Mammary epithelial cell (primary cell): ENCODE measurements around the gene MYL6B.

Experiments used
- CTCF ChIP-seq, 2 donors: IDR thresholded peaks in 1 of 2; conservative IDR thresholded peaks in 1 of 2; 2 replicates each; pipeline ENCODE4 v1.5.1; 2011 to 2012; ENCODE audit warnings: inconsistent platforms in 2 of 2, low read length in 2 of 2, mild to moderate bottlenecking in 2 of 2, control low read depth in 1 of 2, low read depth in 1 of 2; ENCODE audit not compliant: insufficient read depth in 1 of 2; ENCODE audit errors: extremely low read depth in 1 of 2
- EZH2 ChIP-seq: IDR thresholded peaks from 2 replicates; pipeline ENCODE4 v1.6.1; 2012; ENCODE audit warnings: low read length, inconsistent platforms, borderline replicate concordance

- TF ChIP-seq CTCF (conservative IDR thresholded peaks at IDR 0.05 in 1 of 2, IDR thresholded peaks at IDR 0.05 in 1 of 2; ENCODE audit: extremely low read depth in 1 of 2, insufficient read depth in 1 of 2, low read depth in 1 of 2, low read length in 2 of 2), result no peak
- TF ChIP-seq EZH2, result no peak
These were observed 14.4 kb upstream of the MYL6B start for GRCh38 chr12:56137853-56138571.
